CD4-positive, alpha-beta memory T cell (primary cell): ENCODE data around the gene CUX1. TPM values are rescaled to one million over a fixed set of nuclear protein-coding genes. Genes with fewer than 3 reads are reported as not detected.
"Not testable (repeated sequence)": the region's sequence is repeated elsewhere in the genome, so short reads cannot be mapped to it uniquely, and the experiment has no call there.

ENCODE experiments used
- CTCF ChIA-PET: fragments of 350-600 bp; sonication (Branson Sonifier 250); formaldehyde crosslinking; loops from one replicate; lab custom pipeline; 2021; ENCODE audit warnings: inconsistent platforms; ENCODE audit not compliant: partially characterized antibody; lab: Charles Lee
- POLR2A ChIA-PET: fragments of 350-600 bp; sonication (Branson Sonifier 250); formaldehyde crosslinking; loops from one replicate; lab custom pipeline; 2021; ENCODE audit not compliant: partially characterized antibody; lab: Charles Lee
- DNase-seq, 5 donors: peaks; one replicate each; pipeline versions ENCODE4 v3.0.0 to v3.0.0-alpha.2; 2020 to 2022; ENCODE audit warnings: mixed read lengths in 1 of 5
- H3K27ac ChIP-seq: one replicate; pipeline ENCODE4 v1.7.0; 2013; ENCODE audit warnings: low read depth, low read length
- H3K27me3 ChIP-seq: 2 replicates; pipeline ENCODE4 v1.7.0; 2013; ENCODE audit warnings: mild to moderate bottlenecking, low read length, moderate library complexity; ENCODE audit not compliant: insufficient read depth
- H3K36me3 ChIP-seq: 2 replicates; pipeline ENCODE4 v1.7.0; 2013; ENCODE audit warnings: mild to moderate bottlenecking, low read length, moderate library complexity; ENCODE audit not compliant: insufficient read depth
- H3K4me1 ChIP-seq: 2 replicates; pipeline ENCODE4 v1.7.0; 2013; ENCODE audit warnings: mild to moderate bottlenecking, low read length, moderate library complexity; ENCODE audit not compliant: insufficient read depth
- H3K4me3 ChIP-seq, 2 donors: one replicate each; pipeline ENCODE4 v1.7.0; 2013; ENCODE audit warnings: low read length in 2 of 2, mild to moderate bottlenecking in 1 of 2
- H3K9me3 ChIP-seq, 2 donors: one replicate each; pipeline ENCODE4 v1.7.0; 2013; ENCODE audit warnings: low read length in 2 of 2, control low read depth in 1 of 2; ENCODE audit not compliant: control insufficient read depth in 1 of 2
- H3K27ac Mint-ChIP-seq, 7 donors: one replicate each; pipeline ENCODE4 v1.8.0; 2020 to 2021; ENCODE audit warnings: mixed read lengths in 7 of 7, mild to moderate bottlenecking in 6 of 7, inconsistent platforms in 3 of 7, moderate library complexity in 3 of 7
- H3K27me3 Mint-ChIP-seq, 2 donors: one replicate each; pipeline ENCODE4 v1.8.0; 2020 to 2021; ENCODE audit warnings: mixed read lengths in 2 of 2
- H3K36me3 Mint-ChIP-seq, 2 donors: one replicate each; pipeline ENCODE4 v1.8.0; 2020 to 2021; ENCODE audit warnings: mixed read lengths in 2 of 2, inconsistent platforms in 1 of 2, mild to moderate bottlenecking in 1 of 2
- H3K4me1 Mint-ChIP-seq, 4 donors: one replicate each; pipeline ENCODE4 v1.8.0; 2020 to 2021; ENCODE audit warnings: mixed read lengths in 4 of 4, mild to moderate bottlenecking in 1 of 4
- H3K4me3 Mint-ChIP-seq, 8 donors: one replicate each; pipeline ENCODE4 v1.8.0; 2020 to 2021; ENCODE audit warnings: mixed read lengths in 8 of 8, mild to moderate bottlenecking in 7 of 8, moderate library complexity in 6 of 8, inconsistent platforms in 3 of 8
- H3K9me3 Mint-ChIP-seq, 8 donors: one replicate each; pipeline ENCODE4 v1.8.0; 2020 to 2021; ENCODE audit warnings: mixed read lengths in 8 of 8, mild to moderate bottlenecking in 5 of 8, inconsistent platforms in 3 of 8, moderate library complexity in 1 of 8
- intact Hi-C: fragments of 100-400 bp; cut with micrococcal nuclease; formaldehyde crosslinking; loops from one replicate; pipeline ENCODE4 v1.15.1; 2023
- polyA plus RNA-seq, 2 donors: library from polyadenylated mRNA; unstranded; fragments of 300-500 nt; fragmentation: Illumina TruSeq; gene quantifications; one replicate each; pipeline ENCODE4 v1.2.3, GENCODE V29; 2021
- total RNA-seq, 2 experiments: library from RNA; stranded (reverse); gene quantifications; one replicate each; pipeline ENCODE4 v1.2.3, GENCODE V29; 2021

The CUX1 gene
- total and polyA plus RNA-seq, 4 experiments from 2014 or later: 2.1 to 47.6 (median 36.1) TPM

- H3K36me3 Mint-ChIP-seq: peaks cover 18 to 22% of the 10 kb centered on the region in 2 donors
- H3K27ac ChIP-seq, H3K9me3 ChIP-seq, H3K27me3 Mint-ChIP-seq, H3K27me3 ChIP-seq, H3K4me1 Mint-ChIP-seq, H3K9me3 Mint-ChIP-seq, intact Hi-C loops, H3K4me3 ChIP-seq, POLR2A ChIA-PET, CTCF ChIA-PET, DNase-seq, H3K27ac Mint-ChIP-seq, H3K4me3 Mint-ChIP-seq, H3K36me3 ChIP-seq, H3K4me1 ChIP-seq: not testable (repeated sequence)
These were observed 104.4 kb downstream of the CUX1 start for GRCh38 chr7:101921546-101922489.

DNA sequence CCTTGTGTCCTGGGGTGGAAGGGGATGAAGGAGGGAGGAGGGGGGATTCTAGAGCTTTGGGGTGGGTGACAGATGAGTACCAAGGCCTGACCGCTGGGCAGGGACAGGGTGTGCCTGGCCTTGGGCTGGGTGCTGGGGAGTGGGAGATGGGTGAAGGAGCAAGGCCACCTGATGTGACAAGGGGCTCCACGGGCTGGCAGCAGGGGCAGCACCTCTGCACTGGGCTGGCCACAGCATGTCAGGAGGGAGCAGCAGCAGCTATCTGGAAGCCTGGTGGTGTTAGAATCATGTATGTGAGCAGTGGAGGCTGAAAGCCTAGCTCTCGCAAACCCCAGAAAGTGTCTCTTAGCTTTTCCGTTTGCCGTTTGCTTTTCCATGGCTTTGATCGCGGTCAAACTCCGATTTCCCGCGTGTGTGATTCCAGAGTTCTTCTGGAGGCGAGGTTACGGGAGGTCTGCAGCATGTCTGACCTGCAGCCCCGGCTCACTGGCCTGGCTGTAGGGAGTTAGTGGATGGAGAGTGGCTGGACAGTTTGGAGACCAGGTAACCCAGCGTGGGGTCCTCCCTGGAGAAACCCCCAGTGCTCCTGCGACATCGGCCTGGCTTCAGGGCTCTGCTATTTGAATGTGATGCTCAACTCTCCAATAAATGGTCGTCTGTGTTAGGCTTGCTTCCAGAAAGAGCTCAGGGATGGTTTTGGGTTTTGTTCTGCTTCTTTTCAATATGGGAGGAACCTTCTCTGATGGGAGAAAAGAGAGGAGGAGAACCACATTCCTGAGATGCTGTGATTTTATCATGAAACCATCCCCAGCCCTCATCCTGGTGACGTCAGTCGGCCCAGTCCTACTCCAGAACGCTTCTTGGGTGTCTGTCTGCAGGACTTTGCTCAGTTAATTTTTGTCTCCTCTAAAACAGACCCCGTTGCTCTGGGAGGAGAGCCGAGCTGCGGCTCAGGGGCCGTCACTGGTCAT, 105.5 kb downstream of the CUX1 start:
- Mint-ChIP-seq H3K27me3 (no peaks in the 10 kb centered on the region), H3K27ac (no peak overlapping the region), H3K4me3 (no peak overlapping the region), H3K9me3 (no peaks in the 10 kb centered on the region), H3K36me3 (peaks cover 9 to 16% of the 10 kb centered on the region in 2 donors), H3K4me1 (peaks cover 4 to 8% (median 7%) of the 10 kb centered on the region in 4 donors)
- Histone ChIP-seq H3K4me1 (peaks cover 5% of the 10 kb centered on the region), H3K4me3 (no peak overlapping the region), H3K27ac (no peak overlapping the region), H3K36me3 (no peaks in the 10 kb centered on the region), H3K27me3 (no peaks in the 10 kb centered on the region), H3K9me3 (no peaks in the 10 kb centered on the region)
- intact Hi-C loops: no loop called here
- ChIA-PET POLR2A (no interaction called here), CTCF (no interaction called here)
- no peak for DNase-seq

DNA sequence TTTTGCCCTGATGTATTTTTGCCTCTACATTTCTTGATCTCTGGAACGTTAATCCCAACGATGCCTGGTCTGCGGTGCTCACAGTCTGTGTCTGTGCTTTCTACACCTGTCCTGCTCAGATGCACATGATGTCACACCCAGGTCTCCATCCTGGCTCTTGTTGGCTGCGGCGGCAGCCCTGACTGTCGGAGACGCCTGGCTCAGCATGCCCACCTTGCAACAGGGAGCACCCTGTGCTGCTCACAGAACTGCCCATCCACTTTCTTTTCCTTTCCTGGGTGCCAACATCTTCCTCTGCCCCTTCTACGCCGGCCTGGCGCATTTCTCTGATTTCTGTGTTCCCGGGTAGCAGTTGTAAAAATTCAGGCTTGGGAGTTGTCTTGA, 106.2 kb downstream of the CUX1 start:
- CTCF ChIA-PET: no interaction called here
- no peaks in the 10 kb centered on the region for H3K9me3 Mint-ChIP-seq
- peaks cover 7 to 14% of the 10 kb centered on the region in 2 donors for H3K36me3 Mint-ChIP-seq
- no peak overlapping the region for H3K4me3 ChIP-seq
- no peak overlapping the region for H3K27ac Mint-ChIP-seq
- H3K4me3 Mint-ChIP-seq: no peak overlapping the region
- H3K27ac ChIP-seq: no peak overlapping the region
- DNase-seq: no peak
- POLR2A ChIA-PET: no interaction called here
- H3K27me3 Mint-ChIP-seq: no peaks in the 10 kb centered on the region
- H3K4me1 Mint-ChIP-seq: peaks cover 4 to 8% (median 7%) of the 10 kb centered on the region in 4 donors
- no peaks in the 10 kb centered on the region for H3K36me3 ChIP-seq
- no peaks in the 10 kb centered on the region for H3K27me3 ChIP-seq
- intact Hi-C loops: no loop called here
- H3K4me1 ChIP-seq: peaks cover 5% of the 10 kb centered on the region
- H3K9me3 ChIP-seq: no peaks in the 10 kb centered on the region

DNA sequence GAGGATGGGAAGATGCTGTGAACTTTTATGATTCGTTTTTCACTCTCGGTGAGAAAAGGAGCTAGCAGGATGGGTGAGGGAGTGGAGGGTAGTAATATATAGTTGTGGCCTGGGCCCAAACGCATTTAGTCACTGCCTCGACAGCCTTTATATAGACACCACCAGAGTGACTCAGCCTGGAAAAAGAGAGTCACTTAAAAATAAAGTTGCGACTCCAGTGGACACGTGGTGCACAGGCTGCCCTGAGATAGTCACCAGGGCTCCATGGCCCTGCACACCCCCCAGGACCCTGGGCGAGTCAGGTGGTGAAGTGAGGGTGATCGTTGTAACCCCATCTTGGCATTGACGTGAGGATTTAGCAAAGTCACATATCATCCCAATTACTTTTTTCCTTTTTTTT, 106.7 kb downstream of the CUX1 start:
- Mint-ChIP-seq H3K27me3 (no peaks in the 10 kb centered on the region), H3K4me3 (no peak overlapping the region), H3K9me3 (no peaks in the 10 kb centered on the region), H3K4me1 (peaks cover 4 to 8% (median 7%) of the 10 kb centered on the region in 4 donors), H3K36me3 (peaks cover 7 to 11% of the 10 kb centered on the region in 2 donors), H3K27ac (no peak overlapping the region)
- Histone ChIP-seq H3K27me3 (no peaks in the 10 kb centered on the region), H3K9me3 (no peaks in the 10 kb centered on the region), H3K27ac (no peak overlapping the region), H3K36me3 (no peaks in the 10 kb centered on the region), H3K4me3 (no peak overlapping the region), H3K4me1 (peaks cover 5% of the 10 kb centered on the region)
- intact Hi-C loops: no loop called here
- no peak for DNase-seq
- POLR2A ChIA-PET: no interaction called here
- CTCF ChIA-PET: interaction anchor here (0.6 kb wide), 1 partner anchor 104 kb away, joined by 4 read pairs; no protein-coding TSS in a partner anchor

- ChIA-PET POLR2A (no interaction called here), CTCF (no interaction called here)
- peaks cover 5% of the 10 kb centered on the region for H3K4me1 ChIP-seq
- Mint-ChIP-seq H3K4me3 (no peak overlapping the region), H3K27ac (no peak overlapping the region), H3K9me3 (no peaks in the 10 kb centered on the region), H3K27me3 (no peaks in the 10 kb centered on the region), H3K4me1 (peaks cover 5 to 8% (median 7%) of the 10 kb centered on the region in 4 donors), H3K36me3 (peaks cover 5 to 11% of the 10 kb centered on the region in 2 donors)
- DNase-seq: no peak
- no peaks in the 10 kb centered on the region for H3K9me3 ChIP-seq
- H3K36me3 ChIP-seq: no peaks in the 10 kb centered on the region
- no peak overlapping the region for H3K4me3 ChIP-seq
- intact Hi-C loops: no loop called here
- H3K27me3 ChIP-seq: no peaks in the 10 kb centered on the region
- H3K27ac ChIP-seq: no peak overlapping the region
These were observed 108.8 kb downstream of the CUX1 start for GRCh38 chr7:101926265-101926664.

GRCh38 chr7:101927389-101927788, 110.0 kb downstream of the CUX1 start:
- H3K27me3 ChIP-seq: no peaks in the 10 kb centered on the region
- Mint-ChIP-seq H3K27me3 (no peaks in the 10 kb centered on the region), H3K36me3 (peaks cover 3 to 11% of the 10 kb centered on the region in 2 donors), H3K9me3 (no peaks in the 10 kb centered on the region), H3K4me3 (no peak overlapping the region), H3K4me1 (peaks cover 5 to 8% (median 7%) of the 10 kb centered on the region in 4 donors), H3K27ac (no peak overlapping the region)
- H3K4me3 ChIP-seq: no peak overlapping the region
- H3K4me1 ChIP-seq: peaks cover 4% of the 10 kb centered on the region
- H3K27ac ChIP-seq: no peak overlapping the region
- intact Hi-C loops: no loop called here
- DNase-seq: no peak
- H3K36me3 ChIP-seq: no peaks in the 10 kb centered on the region
- no peaks in the 10 kb centered on the region for H3K9me3 ChIP-seq
- CTCF ChIA-PET: no interaction called here
- POLR2A ChIA-PET: no interaction called here

- POLR2A ChIA-PET: no interaction called here
These were observed 110.4 kb downstream of the CUX1 start for GRCh38 chr7:101927802-101928201.

More at GRCh38 chr7:101927802-101928201, 110.4 kb downstream of the CUX1 start:
- Mint-ChIP-seq H3K9me3 (no peaks in the 10 kb centered on the region), H3K4me3 (no peak overlapping the region), H3K27ac (no peak overlapping the region), H3K36me3 (peaks cover 3 to 11% of the 10 kb centered on the region in 2 donors), H3K27me3 (no peaks in the 10 kb centered on the region), H3K4me1 (peaks cover 5 to 8% (median 7%) of the 10 kb centered on the region in 4 donors)
- Histone ChIP-seq H3K9me3 (no peaks in the 10 kb centered on the region), H3K36me3 (no peaks in the 10 kb centered on the region), H3K4me1 (no peaks in the 10 kb centered on the region), H3K27me3 (no peaks in the 10 kb centered on the region), H3K4me3 (no peak overlapping the region), H3K27ac (no peak overlapping the region)
- intact Hi-C loops: no loop called here
- CTCF ChIA-PET: no interaction called here
- no peak for DNase-seq
